ENCODE data around the gene UTP18. TPM values are rescaled to one million over a fixed set of nuclear protein-coding genes. Genes with fewer than 3 reads are reported as not detected.

Gene UTP18
- total and polyA plus RNA-seq, 4 donors: 12.0 to 21.0 (median 17.0) TPM

DNA sequence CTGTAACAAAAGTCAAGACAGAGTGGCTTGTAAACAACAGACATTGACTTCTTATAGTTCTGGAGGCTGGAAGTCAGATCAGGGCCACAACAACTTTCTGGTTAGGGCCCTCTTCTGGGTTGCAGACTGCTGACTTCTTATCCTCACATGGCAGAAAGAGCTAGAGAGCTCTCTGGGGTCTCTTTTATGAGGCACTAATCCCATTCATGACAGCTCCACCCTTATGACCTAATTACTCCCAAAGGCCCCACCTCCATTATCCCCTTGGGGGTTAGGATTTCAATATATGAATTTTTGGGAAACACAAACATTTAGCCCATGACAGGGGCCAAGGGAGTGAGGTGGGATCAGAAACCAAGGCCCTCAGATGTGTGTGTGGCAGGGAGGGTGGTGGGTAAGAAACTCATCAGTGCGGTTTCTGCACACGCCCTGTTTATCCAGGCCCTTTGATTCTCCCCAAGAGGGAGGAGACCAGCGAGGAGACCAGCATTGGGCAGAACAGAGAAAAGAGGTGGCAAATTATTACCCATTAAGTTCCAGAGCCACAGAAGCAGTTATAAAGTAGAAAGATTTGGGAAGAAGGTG, 74.8 kb downstream of the UTP18 start:
- intact Hi-C loops (cut with DNase I): no loop called here
- no peak for ATAC-seq (ENCODE audit: low FRiP score)
- Histone ChIP-seq H3K4me1 (ENCODE audit: control insufficient read depth in 1 of 2, insufficient read depth in 2 of 2, low read length in 2 of 2) (no peaks in the 10 kb centered on the region), H3K27ac (ENCODE audit: low read depth in 1 of 2, low read length in 2 of 2) (no peak overlapping the region), H3K27me3 (ENCODE audit: control insufficient read depth in 1 of 2, insufficient read depth in 2 of 2, low read length in 1 of 2) (no peaks in the 10 kb centered on the region), H3K4me3 (ENCODE audit: low read length in 2 of 2) (no peak overlapping the region), H3K36me3 (ENCODE audit: control insufficient read depth in 1 of 2, insufficient read depth in 2 of 2, low read length in 1 of 2) (no peaks in the 10 kb centered on the region), H3K9me3 (ENCODE audit: control insufficient read depth, low read length) (no peaks in the 10 kb centered on the region)
- no peak for DNase-seq
- 76 to 83% methylated on average over 3 of the region's 3 CpGs for WGBS, 2 donors

DNA sequence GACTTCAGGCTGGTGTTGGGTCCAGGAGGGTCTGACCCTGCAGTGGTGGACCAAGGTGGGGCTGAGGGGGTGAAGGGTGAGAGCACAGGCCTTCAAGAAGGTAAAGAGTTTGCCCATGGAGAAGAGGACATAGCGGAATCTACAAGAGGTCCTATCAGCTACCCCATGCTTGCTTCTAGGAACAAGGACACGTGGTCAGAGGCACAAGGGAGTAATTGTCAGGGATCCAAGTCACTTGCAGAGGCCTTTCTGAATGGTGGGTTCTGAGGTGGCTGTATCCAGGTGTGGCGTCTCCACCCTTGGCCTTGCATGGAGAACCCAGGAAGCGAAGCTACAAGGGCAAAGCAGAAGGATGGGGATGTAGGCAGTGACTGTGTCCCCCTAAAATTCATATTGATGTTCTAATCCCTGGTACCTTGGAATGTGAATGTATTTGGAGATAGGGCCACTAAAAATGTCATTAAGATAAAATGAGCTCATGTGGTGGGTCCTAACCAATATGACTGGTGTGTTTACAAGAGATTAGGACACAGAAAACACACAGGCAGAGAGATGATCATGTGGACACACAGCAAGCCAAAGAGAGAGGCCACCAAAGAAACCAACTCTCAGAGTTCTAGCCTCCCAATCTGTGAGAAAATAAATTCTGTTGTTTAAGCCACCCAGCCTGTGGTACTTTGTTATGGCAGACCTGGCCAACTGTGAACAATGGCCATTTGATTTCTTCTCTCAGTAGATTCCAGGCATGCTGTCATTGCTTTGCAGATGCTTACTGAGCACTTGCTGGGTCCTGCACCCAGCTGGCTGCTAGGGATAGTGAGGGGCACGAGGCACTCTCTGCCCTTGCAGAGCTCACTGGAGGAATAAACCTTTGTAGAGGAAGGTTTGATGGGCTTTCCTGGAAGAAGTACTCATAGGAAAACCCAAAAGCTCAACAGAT, 75.8 kb downstream of the UTP18 start:
- Histone ChIP-seq H3K4me3 (ENCODE audit: low read length in 2 of 2) (no peak overlapping the region), H3K27ac (ENCODE audit: low read depth in 1 of 2, low read length in 2 of 2) (no peak overlapping the region), H3K27me3 (ENCODE audit: control insufficient read depth in 1 of 2, insufficient read depth in 2 of 2, low read length in 1 of 2) (no peaks in the 10 kb centered on the region), H3K36me3 (ENCODE audit: control insufficient read depth in 1 of 2, insufficient read depth in 2 of 2, low read length in 1 of 2) (no peaks in the 10 kb centered on the region), H3K9me3 (ENCODE audit: control insufficient read depth, low read length) (no peaks in the 10 kb centered on the region), H3K4me1 (ENCODE audit: control insufficient read depth in 1 of 2, insufficient read depth in 2 of 2, low read length in 2 of 2) (no peaks in the 10 kb centered on the region)
- intact Hi-C loops (cut with DNase I): no loop called here
- ATAC-seq (ENCODE audit: low FRiP score) (no peak), DNase-seq (no peak)
- 75 to 81% methylated on average over 5 of the region's 5 CpGs for WGBS, 2 donors

DNA sequence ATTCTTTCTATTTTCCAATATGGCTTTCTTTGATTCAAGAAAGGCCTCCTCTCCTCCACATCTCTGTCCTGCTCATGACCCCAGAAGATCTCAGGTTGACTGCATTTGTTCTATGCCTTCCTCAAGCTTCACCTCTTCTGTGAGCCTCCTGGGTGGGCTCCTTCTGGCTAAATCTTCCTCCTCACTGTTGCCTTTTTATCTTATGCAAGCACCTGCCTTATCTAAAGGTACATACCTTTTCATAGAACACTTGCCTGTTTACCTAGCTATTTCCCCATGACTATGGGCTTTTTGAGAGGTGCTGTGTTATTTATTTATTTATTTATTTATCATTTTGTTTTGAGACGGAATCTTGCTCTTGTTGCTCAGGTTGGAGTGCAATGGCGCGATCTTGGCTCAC, 81.1 kb downstream of the UTP18 start:
- no peaks in the 10 kb centered on the region for H3K27me3 ChIP-seq (ENCODE audit: control insufficient read depth in 1 of 2, insufficient read depth in 2 of 2, low read length in 1 of 2)
- intact Hi-C loops (cut with DNase I): no loop called here
- DNase-seq: no peak
- no peak overlapping the region for H3K27ac ChIP-seq (ENCODE audit: low read depth in 1 of 2, low read length in 2 of 2)
- ATAC-seq (ENCODE audit: low FRiP score): no peak
- 93 to 95% methylated on average over 3 of the region's 3 CpGs for WGBS, 2 donors
- no peak overlapping the region for H3K4me3 ChIP-seq (ENCODE audit: low read length in 2 of 2)
- no peaks in the 10 kb centered on the region for H3K4me1 ChIP-seq (ENCODE audit: control insufficient read depth in 1 of 2, insufficient read depth in 2 of 2, low read length in 2 of 2)
- no peaks in the 10 kb centered on the region for H3K9me3 ChIP-seq (ENCODE audit: control insufficient read depth, low read length)
- H3K36me3 ChIP-seq (ENCODE audit: control insufficient read depth in 1 of 2, insufficient read depth in 2 of 2, low read length in 1 of 2): no peaks in the 10 kb centered on the region

DNA sequence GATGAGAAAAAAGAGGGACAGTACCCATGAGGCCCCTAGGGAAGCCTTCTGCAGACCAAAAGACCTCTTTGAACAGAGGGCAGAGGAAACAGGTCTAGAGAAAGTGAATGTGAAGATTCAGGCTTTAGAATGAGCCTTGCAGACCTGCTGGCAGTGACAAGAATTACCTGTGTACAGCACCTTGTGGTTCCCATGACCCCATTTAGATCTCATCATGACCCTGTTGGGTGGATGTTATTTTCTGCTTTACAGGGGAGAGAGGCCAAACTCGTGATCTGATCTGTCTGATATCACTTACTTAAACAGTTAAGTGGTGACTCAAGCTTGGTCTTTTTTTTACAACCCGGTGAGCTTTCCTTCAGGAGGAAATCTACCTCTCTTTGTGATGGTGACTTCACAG, 81.9 kb downstream of the UTP18 start:
- DNase-seq (no peak), ATAC-seq (ENCODE audit: low FRiP score) (no peak)
- no peaks in the 10 kb centered on the region for H3K27me3 ChIP-seq (ENCODE audit: control insufficient read depth in 1 of 2, insufficient read depth in 2 of 2, low read length in 1 of 2)
- WGBS, 2 donors: 30 to 37% methylated on average over 2 of the region's 2 CpGs
- no peaks in the 10 kb centered on the region for H3K4me1 ChIP-seq (ENCODE audit: control insufficient read depth in 1 of 2, insufficient read depth in 2 of 2, low read length in 2 of 2)
- H3K4me3 ChIP-seq (ENCODE audit: low read length in 2 of 2): no peak overlapping the region
- no peaks in the 10 kb centered on the region for H3K9me3 ChIP-seq (ENCODE audit: control insufficient read depth, low read length)
- intact Hi-C loops (cut with DNase I): no loop called here
- no peaks in the 10 kb centered on the region for H3K36me3 ChIP-seq (ENCODE audit: control insufficient read depth in 1 of 2, insufficient read depth in 2 of 2, low read length in 1 of 2)
- H3K27ac ChIP-seq (ENCODE audit: low read depth in 1 of 2, low read length in 2 of 2): no peak overlapping the region

DNA sequence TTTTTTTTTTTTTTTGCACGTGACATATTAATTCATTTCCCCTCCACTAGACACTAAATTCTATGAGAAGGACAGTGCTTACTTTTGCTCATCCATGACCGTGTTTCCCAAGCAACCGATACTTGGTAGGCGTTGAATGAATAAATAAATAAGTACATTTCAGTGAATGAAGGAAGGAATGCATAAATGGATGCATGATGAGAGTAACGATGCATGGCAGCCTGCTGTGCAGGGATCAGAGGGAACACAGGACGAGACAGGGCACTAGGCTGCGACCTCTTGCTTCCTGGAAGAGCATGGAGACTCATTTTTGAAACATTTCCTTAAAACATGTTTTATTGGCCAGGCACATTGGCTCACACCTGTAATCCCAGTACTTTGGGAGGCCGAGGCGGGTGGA, 84.2 kb downstream of the UTP18 start:
- ATAC-seq (ENCODE audit: low FRiP score): no peak
- H3K4me1 ChIP-seq (ENCODE audit: control insufficient read depth in 1 of 2, insufficient read depth in 2 of 2, low read length in 2 of 2): no peaks in the 10 kb centered on the region
- H3K27me3 ChIP-seq (ENCODE audit: control insufficient read depth in 1 of 2, insufficient read depth in 2 of 2, low read length in 1 of 2): no peaks in the 10 kb centered on the region
- H3K4me3 ChIP-seq (ENCODE audit: low read length in 2 of 2): no peak overlapping the region
- no peaks in the 10 kb centered on the region for H3K9me3 ChIP-seq (ENCODE audit: control insufficient read depth, low read length)
- no peak overlapping the region for H3K27ac ChIP-seq (ENCODE audit: low read depth in 1 of 2, low read length in 2 of 2)
- WGBS, 2 donors: 71 to 84% methylated on average over 9 of the region's 9 CpGs
- no peaks in the 10 kb centered on the region for H3K36me3 ChIP-seq (ENCODE audit: control insufficient read depth in 1 of 2, insufficient read depth in 2 of 2, low read length in 1 of 2)
- intact Hi-C loops (cut with DNase I): no loop called here
- DNase-seq: no peak

DNA sequence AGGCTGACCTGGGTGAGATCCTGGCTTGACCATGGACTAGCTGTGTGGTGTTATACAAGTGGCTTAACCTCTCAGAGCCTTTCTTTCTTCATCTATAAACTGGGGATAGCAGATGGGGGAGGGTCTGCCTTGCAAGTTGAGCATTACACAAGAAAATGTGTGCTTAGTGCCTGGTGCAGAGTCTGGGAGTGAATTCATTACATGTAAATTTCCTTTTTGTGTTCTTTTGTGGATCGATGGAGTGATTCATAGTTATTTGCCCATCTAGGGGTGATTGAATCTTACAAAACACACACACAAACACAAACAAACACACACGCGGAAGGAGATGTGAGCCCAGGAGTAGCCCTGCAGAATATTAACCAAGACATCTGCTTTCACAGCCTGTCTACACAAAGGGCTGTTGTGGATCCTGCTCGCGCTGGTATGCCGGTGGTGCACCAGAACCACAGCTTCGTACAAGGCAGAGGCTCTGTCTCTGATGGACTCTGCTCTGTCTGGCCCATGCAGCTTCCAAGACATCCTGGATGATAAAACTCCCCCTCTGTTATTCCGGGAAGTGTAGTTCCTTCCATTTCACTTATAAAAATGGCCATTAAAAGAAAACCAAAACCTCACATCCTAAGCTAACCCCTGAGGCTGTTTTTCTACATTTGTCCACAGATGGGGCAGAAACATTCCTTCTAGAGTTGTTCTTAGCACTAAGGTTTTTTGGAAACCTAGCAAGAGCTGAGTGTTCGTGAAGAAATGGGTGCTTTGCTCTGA, 86.1 kb downstream of the UTP18 start:
- Histone ChIP-seq H3K36me3 (ENCODE audit: control insufficient read depth in 1 of 2, insufficient read depth in 2 of 2, low read length in 1 of 2) (no peaks in the 10 kb centered on the region), H3K4me3 (ENCODE audit: low read length in 2 of 2) (no peak overlapping the region), H3K27me3 (ENCODE audit: control insufficient read depth in 1 of 2, insufficient read depth in 2 of 2, low read length in 1 of 2) (no peaks in the 10 kb centered on the region), H3K27ac (ENCODE audit: low read depth in 1 of 2, low read length in 2 of 2) (no peak overlapping the region), H3K9me3 (ENCODE audit: control insufficient read depth, low read length) (no peaks in the 10 kb centered on the region), H3K4me1 (ENCODE audit: control insufficient read depth in 1 of 2, insufficient read depth in 2 of 2, low read length in 2 of 2) (no peaks in the 10 kb centered on the region)
- ATAC-seq (ENCODE audit: low FRiP score) (no peak), DNase-seq (no peak)
- WGBS, 2 donors: 45 to 50% methylated on average over 9 of the region's 9 CpGs
- intact Hi-C loops (cut with DNase I): no loop called here

Other genes starting within 250 kb of the UTP18 start
- 100 to 1,000 TPM; 137 to 151 TPM for gene SPAG9, start 139.7 kb upstream of the UTP18 start, total RNA-seq
- 10 to 100 TPM; 20.7 to 33.8 TPM for gene SPAG9, start 139.7 kb upstream of the UTP18 start, polyA plus RNA-seq
- gene NME1, start 107.0 kb upstream of the UTP18 start, total RNA-seq: 10 to 100 TPM; 24.5 to 42.3 TPM
- 10 to 100 TPM; 30.5 to 34.8 TPM for gene NME1, start 107.0 kb upstream of the UTP18 start, polyA plus RNA-seq
- 100 to 1,000 TPM; 306 to 366 TPM for gene NME2, start 94.1 kb upstream of the UTP18 start, total RNA-seq
- 100 to 1,000 TPM; 838 to 992 TPM for gene NME2, start 94.1 kb upstream of the UTP18 start, polyA plus RNA-seq
- gene MBTD1, start 497 bp upstream of the UTP18 start, total RNA-seq: 10 to 100 TPM; 11.5 to 21.4 TPM
- 1 to 10 TPM; 5.3 to 8.4 TPM for gene MBTD1, start 497 bp upstream of the UTP18 start, polyA plus RNA-seq

All from aorta (tissue), 5 donors.